Mucosa of stomach (tissue), 1 donor: Measurements from ENCODE around the gene GFER.
A peak's percentile ranks its signal among the peaks of the same experiment; 100 is the strongest.
"Not testable (repeated sequence)": the region's sequence is repeated elsewhere in the genome, so short reads cannot be mapped to it uniquely, and the experiment has no call there.

Source experiments
- H3K27me3 ChIP-seq: one replicate; pipeline ENCODE4 v1.7.0; 2013; ENCODE audit warnings: mild to moderate bottlenecking, low read length; ENCODE audit not compliant: control insufficient read depth, insufficient read depth
- H3K36me3 ChIP-seq: one replicate; pipeline ENCODE4 v1.7.0; 2013; ENCODE audit warnings: low read length; ENCODE audit not compliant: control insufficient read depth, insufficient read depth
- H3K4me1 ChIP-seq: one replicate; pipeline ENCODE4 v1.7.0; 2013; ENCODE audit warnings: mild to moderate bottlenecking, low read length; ENCODE audit not compliant: control insufficient read depth, insufficient read depth
- H3K4me3 ChIP-seq: one replicate; pipeline ENCODE4 v1.7.0; 2013; ENCODE audit warnings: low read length
- H3K9ac ChIP-seq: one replicate; pipeline ENCODE4 v1.7.0; 2013; ENCODE audit warnings: mild to moderate bottlenecking, low read length, moderate library complexity
- H3K9me3 ChIP-seq: one replicate; pipeline ENCODE4 v1.7.0; 2013; ENCODE audit warnings: mild to moderate bottlenecking, low read length, moderate library complexity; ENCODE audit not compliant: control insufficient read depth
- donor health status: Pancreatic carcinoma.

Gene GFER

GRCh38 chr16:1960665-1961630 is 23.0 kb upstream of the GFER start:
- Histone ChIP-seq H3K9ac (no peak overlapping the region), H3K4me1 (peaks cover 21% of the 10 kb centered on the region), H3K27me3 (no peaks in the 10 kb centered on the region), H3K4me3 (no peak overlapping the region), H3K9me3 (no peaks in the 10 kb centered on the region), H3K36me3 (peaks cover 13% of the 10 kb centered on the region)

GRCh38 chr16:1961651-1962067 is 22.3 kb upstream of the GFER start:
- Histone ChIP-seq H3K9ac (no peak overlapping the region), H3K9me3 (no peaks in the 10 kb centered on the region), H3K4me1 (peaks cover 21% of the 10 kb centered on the region), H3K4me3 (no peak overlapping the region), H3K36me3 (peaks cover 13% of the 10 kb centered on the region), H3K27me3 (no peaks in the 10 kb centered on the region)

- H3K36me3 ChIP-seq: peaks cover 13% of the 10 kb centered on the region
- H3K4me1 ChIP-seq: peaks cover 21% of the 10 kb centered on the region
- H3K27me3 ChIP-seq, H3K9ac ChIP-seq, H3K9me3 ChIP-seq, H3K4me3 ChIP-seq: not testable (repeated sequence)
Measured at GRCh38 chr16:1962161-1963153, 21.5 kb upstream of the GFER start.

- Histone ChIP-seq H3K9ac (peak overlapping the region; percentile 92), H3K27me3 (no peaks in the 10 kb centered on the region), H3K4me1 (peaks cover 17% of the 10 kb centered on the region), H3K9me3 (no peaks in the 10 kb centered on the region), H3K36me3 (peaks cover 13% of the 10 kb centered on the region), H3K4me3 (peak overlapping the region; percentile 53)
Measured at GRCh38 chr16:1963806-1964505, 20.0 kb upstream of the GFER start.

DNA sequence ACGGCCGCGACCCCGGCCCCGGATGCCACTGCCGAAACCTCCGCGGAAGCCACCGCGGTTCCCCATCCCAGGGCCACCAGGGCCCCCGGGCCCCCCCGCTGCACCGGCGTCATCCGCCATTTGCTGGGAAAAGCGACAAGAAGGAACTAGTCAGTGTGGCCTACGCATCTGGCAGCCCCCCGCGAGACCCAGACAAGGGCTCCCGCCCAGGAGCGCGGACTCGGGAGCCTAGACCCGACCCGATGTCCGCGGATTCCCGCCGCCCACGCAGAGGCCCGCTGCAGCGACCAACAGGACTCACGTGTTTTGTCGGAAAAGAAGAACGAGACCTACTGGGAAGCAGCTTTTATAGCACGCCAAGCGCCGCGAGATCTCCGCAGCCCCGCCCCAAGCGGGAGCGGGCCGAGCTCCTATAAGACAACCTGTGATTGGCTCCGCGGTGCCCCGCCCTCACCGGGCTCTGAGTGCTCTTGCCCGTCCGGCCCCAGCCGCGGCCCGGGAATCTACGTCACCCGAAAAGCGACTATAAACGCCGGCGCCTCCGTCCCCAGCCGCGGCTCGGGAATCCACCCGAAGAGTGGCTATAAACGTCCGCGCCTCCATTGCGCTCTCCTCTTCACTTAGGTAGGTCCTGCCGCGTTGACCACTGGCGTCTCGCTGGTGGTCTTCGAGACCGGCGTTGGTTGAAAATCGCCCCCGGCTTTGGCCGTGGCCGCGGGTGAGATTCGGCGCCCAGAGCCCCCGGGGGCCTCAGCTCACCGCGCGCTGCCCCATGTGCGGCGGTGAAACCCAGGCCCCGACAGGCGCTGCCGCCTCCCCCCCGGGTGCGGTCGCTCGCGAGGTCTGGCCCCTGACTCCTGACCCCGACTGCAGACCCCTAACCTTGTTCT is 19.2 kb upstream of the GFER start, which contains the start of gene RPS2:
Gene RPS2, minus strand, starts transcription at position 321 of the 890 bp plus-strand sequence. Its CDS starts 201 bp downstream, at position 120.
- H3K4me1 ChIP-seq: peaks cover 14% of the 10 kb centered on the region
- H3K9me3 ChIP-seq: no peaks in the 10 kb centered on the region
- H3K9ac ChIP-seq: peak within 1 kb of the TSS; percentile 92
- peak within 1 kb of the TSS; percentile 53 for H3K4me3 ChIP-seq
- H3K36me3 ChIP-seq: peaks cover 13% of the 10 kb centered on the region
- H3K27me3 ChIP-seq: no peaks in the 10 kb centered on the region

DNA sequence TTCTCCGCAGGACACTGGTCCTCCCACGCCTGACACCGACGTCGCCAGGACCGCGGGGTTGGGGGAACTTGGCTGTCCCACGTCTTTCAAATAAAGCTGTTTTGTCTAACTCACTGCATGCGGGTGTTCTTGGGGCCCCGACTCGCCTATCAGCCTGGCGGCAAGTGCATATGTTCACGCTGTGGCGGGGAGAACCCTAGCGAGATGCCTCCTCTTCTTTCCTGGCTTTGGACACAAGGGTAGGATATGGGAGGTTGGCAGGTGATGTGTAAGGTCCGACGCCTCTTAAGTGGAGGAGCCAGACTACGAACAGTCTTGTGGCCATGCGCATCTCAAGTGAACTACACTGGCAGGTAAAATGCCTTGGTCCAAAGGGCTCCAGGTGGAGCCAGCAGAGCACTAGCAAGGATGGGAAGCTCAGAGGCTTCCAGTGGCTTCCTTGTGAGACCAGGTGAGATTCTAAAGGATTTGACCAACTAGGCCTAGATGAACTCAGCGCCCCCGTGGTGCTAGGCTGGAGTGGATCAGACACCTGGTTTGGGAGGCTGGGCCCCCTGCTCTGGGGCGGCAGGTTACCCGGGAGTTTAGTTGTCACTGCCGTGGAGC is 18.5 kb upstream of the GFER start:
- H3K9ac ChIP-seq: peak overlapping the region; percentile 92
- peaks cover 8% of the 10 kb centered on the region for H3K4me1 ChIP-seq
- H3K4me3 ChIP-seq: peak overlapping the region; percentile 53
- H3K27me3 ChIP-seq: no peaks in the 10 kb centered on the region
- H3K36me3 ChIP-seq: peaks cover 13% of the 10 kb centered on the region
- no peaks in the 10 kb centered on the region for H3K9me3 ChIP-seq

DNA sequence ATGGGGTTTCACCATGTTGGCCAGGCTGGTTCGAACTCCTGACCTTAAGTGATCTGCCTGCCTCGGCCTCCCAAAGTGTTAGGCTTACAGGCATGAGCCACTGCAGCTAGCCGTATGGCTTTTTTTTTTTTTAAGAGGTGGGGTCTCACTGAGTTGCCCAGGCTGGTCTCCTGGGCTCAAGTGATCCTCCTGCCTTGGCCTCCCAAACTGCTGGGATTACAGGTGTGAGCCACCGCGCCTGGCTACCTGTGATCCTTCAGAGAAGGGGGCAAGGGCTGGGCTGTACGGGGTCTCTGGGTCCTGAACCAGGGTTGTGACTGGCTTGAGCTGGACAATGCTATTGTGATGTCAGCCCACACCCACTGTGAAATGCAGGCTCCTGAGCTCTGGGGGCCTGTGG is 17.5 kb upstream of the GFER start, which contains the start of gene RNF151:
Gene RNF151, plus strand, starts transcription at position 397 of the 400 bp plus-strand sequence. CDS start 26 bp downstream, outside the sequence.
- H3K4me1 ChIP-seq: peaks cover 8% of the 10 kb centered on the region
- peak within 1 kb of the TSS; percentile 53 for H3K4me3 ChIP-seq
- H3K9me3 ChIP-seq: no peaks in the 10 kb centered on the region
- H3K36me3 ChIP-seq: peaks cover 13% of the 10 kb centered on the region
- H3K9ac ChIP-seq: peak within 1 kb of the TSS; percentile 92
- H3K27me3 ChIP-seq: no peaks in the 10 kb centered on the region

DNA sequence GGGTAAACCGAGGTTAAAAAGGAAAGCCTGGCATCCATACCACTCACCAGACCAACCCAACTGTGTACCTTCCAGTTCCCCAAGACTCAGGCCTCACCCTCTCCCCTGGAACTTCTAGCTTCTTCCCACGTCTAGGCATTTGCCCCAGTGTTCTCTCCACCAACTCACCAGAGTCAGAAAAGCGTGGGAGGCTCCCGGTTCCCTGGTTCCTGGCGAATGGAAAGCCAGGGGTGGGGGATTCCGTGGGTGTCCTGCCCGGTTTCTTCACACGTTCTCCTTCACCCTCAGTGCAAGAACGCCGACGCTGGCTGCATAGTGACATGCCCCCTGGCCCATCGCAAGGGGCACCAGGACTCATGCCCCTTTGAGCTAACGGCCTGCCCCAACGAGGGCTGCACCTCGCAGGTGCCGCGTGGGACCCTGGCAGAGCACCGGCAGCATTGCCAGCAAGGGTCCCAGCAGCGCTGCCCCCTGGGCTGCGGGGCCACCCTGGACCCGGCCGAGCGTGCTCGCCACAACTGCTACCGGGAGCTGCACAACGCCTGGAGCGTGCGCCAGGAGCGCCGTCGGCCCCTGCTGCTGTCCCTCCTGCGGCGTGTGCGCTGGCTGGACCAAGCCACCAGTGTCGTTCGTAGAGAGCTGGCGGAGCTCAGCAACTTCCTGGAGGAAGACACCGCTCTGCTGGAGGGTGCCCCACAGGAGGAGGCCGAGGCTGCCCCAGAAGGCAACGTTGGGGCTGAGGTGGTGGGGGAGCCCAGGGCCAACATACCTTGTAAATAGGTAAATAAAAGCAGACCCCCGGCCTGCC is 15.6 kb upstream of the GFER start:
- Histone ChIP-seq H3K4me1 (peaks cover 18% of the 10 kb centered on the region), H3K36me3 (no peaks in the 10 kb centered on the region), H3K9ac (no peak overlapping the region), H3K27me3 (no peaks in the 10 kb centered on the region), H3K9me3 (no peaks in the 10 kb centered on the region), H3K4me3 (no peak overlapping the region)

GRCh38 chr16:1971796-1972489 is 12.1 kb upstream of the GFER start, which contains the start of gene TBL3:
Gene TBL3 (plus strand): TSS chr16:1972053. CDS start chr16:1972165, 112 bp downstream.
- peaks cover 11% of the 10 kb centered on the region for H3K36me3 ChIP-seq
- H3K27me3 ChIP-seq: no peaks in the 10 kb centered on the region
- H3K4me3 ChIP-seq: peak within 1 kb of the TSS; percentile 23
- peaks cover 13% of the 10 kb centered on the region for H3K4me1 ChIP-seq
- H3K9me3 ChIP-seq: no peaks in the 10 kb centered on the region
- peak within 1 kb of the TSS; percentile 79 for H3K9ac ChIP-seq
